GM12801 (cell line): ENCODE data around the gene ZC3HAV1.

Source experiments
- CTCF ChIP-seq: IDR thresholded peaks from one replicate; pipeline ENCODE4 v1.5.1; 2011; ENCODE audit warnings: control low read depth; ENCODE audit not compliant: insufficient read length; ENCODE audit errors: extremely low read depth

The ZC3HAV1 gene

GRCh38 chr7:139065323-139065722 is 44.2 kb downstream of the ZC3HAV1 start:
- TF ChIP-seq CTCF = no peak

DNA sequence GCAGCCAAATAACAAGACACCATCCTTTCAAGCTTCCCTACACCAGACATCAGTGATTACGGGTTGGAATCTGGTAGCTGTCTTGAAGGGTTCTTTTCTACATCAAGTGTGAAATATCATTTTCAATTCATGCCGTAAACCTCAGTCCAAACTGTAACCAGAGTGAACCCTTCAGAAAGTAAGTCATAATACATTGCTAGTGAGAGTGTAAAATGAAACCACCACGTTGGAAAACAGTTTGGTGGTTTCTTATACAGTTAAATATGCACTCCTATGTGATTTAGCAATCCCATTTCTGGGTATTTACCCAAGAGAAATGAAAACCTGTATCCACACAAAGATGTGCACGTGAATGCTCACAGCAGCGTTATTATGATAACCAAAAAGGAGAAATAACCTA is 48.1 kb downstream of the ZC3HAV1 start:
- no peak for TF ChIP-seq CTCF

DNA sequence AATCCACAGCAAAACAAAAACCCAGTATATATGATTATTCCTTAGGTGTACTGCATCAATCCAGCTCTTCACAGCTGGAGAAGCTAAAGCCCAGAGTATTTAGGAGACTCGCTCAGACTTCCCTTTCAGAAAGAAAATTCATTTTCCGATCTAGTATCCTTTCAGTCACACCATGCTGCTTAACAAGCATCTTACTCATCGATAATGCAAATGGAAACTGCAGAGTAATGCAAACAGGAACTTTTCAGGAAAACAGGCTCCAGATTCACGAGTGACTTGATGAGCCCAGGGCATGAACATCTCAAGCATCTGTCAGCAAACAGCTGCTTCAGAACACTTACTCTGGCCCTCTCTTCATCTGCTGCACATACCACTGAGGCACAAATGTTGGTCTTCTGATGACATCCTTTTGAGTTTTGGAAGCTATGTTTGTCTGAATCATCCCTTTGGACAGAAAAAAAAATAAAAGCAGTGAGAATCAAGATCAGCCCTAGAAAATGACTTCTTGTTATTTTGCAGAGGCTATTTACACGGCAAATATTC is 48.8 kb downstream of the ZC3HAV1 start:
- TF ChIP-seq CTCF = no peak

DNA sequence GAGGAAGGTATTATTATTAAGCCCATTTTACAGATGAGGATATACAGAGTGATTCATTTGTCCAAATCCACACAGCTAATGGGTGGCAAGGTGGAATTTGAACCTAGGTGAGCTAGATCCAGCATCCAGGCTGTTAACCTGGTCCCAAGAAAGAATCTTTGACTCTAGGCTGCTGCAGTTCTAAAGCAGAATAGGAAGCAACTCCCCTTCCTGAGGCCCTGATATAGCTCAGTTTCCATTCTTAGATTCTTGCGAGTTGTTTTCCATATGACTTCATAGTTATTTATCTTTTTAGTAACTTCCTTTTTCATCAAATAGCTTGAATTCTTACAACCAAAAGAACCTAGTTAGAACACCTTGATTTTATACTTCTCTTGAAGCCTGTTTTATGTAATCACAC is 49.6 kb downstream of the ZC3HAV1 start:
- TF ChIP-seq CTCF = no peak

GRCh38 chr7:139058943-139059342 is 50.6 kb downstream of the ZC3HAV1 start:
- TF ChIP-seq CTCF = no peak

DNA sequence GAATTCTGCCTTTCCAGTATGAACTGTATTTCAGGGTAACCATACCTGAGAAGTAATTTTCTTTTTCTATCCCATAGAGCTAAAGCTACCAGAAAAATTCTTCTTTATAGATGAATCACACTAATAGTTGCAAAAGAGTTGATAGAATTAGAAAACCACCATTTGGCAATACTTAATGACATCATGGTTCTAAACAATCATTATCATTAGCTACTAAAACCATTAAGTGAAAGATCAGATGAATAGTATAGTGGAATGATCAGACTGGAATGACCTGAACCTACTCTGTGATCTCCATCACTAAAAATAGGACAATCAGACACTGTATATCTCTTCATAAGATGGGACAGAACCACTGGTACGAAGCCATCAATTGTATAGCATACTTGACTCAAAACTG is 53.8 kb downstream of the ZC3HAV1 start:
- TF ChIP-seq CTCF = no peak

- no peak for TF ChIP-seq CTCF
These were observed 55.4 kb downstream of the ZC3HAV1 start for GRCh38 chr7:139054101-139054500.

GRCh38 chr7:139051655-139052054 is 57.9 kb downstream of the ZC3HAV1 start:
- no peak for TF ChIP-seq CTCF
